OCI-LY3 (cell line): Measurements from ENCODE around the gene MPPED1.

Experiments used
- H2AFZ ChIP-seq: fragments of 200-600, 300-600 bp; shearing (Covaris generic); 2 replicates; pipeline ENCODE4 v1.6.0; 2014; ENCODE audit warnings: antibody characterized with exemption, low read depth, low read length
- H3K27ac ChIP-seq: fragments of 200-600, 300-600 bp; sonication (generic); 2 replicates; pipeline ENCODE4 v1.5.1; 2014; ENCODE audit warnings: mild to moderate bottlenecking, low read length, moderate library complexity, mixed read lengths
- H3K27me3 ChIP-seq: fragments of 200-600, 300-600 bp; sonication (generic); 2 replicates; pipeline ENCODE4 v1.6.1; 2014; ENCODE audit warnings: low read depth, low read length, mixed read lengths
- H3K36me3 ChIP-seq: fragments of 200-600, 300-600 bp; sonication (generic); replicated peaks from 2 replicates; pipeline ENCODE3; 2014; ENCODE audit warnings: low read depth, low read length, mixed read lengths
- H3K4me1 ChIP-seq: fragments of 300-600, 200-600 bp; sonication (generic); 2 replicates; pipeline ENCODE4 v1.6.1; 2014; ENCODE audit warnings: low read length, mixed read lengths
- H3K4me2 ChIP-seq: fragments of 200-600, 300-600 bp; sonication (generic); 2 replicates; pipeline ENCODE4 v1.6.1; 2014; ENCODE audit warnings: low read length, mixed read lengths
- H3K4me3 ChIP-seq: fragments of 300-600, 200-600 bp; sonication (generic); 2 replicates; pipeline ENCODE4 v1.5.1; 2014; ENCODE audit warnings: antibody characterized with exemption, mild to moderate bottlenecking, low read length, moderate library complexity
- H3K79me2 ChIP-seq: fragments of 300-600, 200-600 bp; shearing (Covaris generic); 2 replicates; pipeline ENCODE4 v1.6.1; 2014; ENCODE audit warnings: mild to moderate bottlenecking, low read length, mixed read lengths
- H3K9ac ChIP-seq: fragments of 300-600, 200-600 bp; shearing (Covaris generic); 2 replicates; pipeline ENCODE4 v1.6.0; 2014; ENCODE audit warnings: mild to moderate bottlenecking, low read length, moderate library complexity
- H3K9me3 ChIP-seq: fragments of 200-600, 300-600 bp; shearing (Covaris generic); 2 replicates; pipeline ENCODE4 v1.6.1; 2014; ENCODE audit warnings: low read length, mixed read lengths; ENCODE audit not compliant: insufficient read depth
- H4K20me1 ChIP-seq: fragments of 200-600, 300-600 bp; sonication (generic); 2 replicates; pipeline ENCODE4 v1.6.1; 2016; ENCODE audit warnings: low read length, mixed read lengths; ENCODE audit not compliant: insufficient read depth
- CTCF ChIP-seq: fragments of 200-600, 300-600 bp; sonication (generic); IDR thresholded peaks from 2 replicates; pipeline ENCODE4 v1.5.1; 2014; ENCODE audit warnings: antibody characterized with exemption, low read length, low read depth
- EZH2phosphoT487 ChIP-seq: fragments of 200-600 bp; shearing (Covaris generic); IDR thresholded peaks from 2 replicates; pipeline ENCODE4 v1.6.1; 2018; ENCODE audit warnings: antibody characterized with exemption, mixed run types, low read depth

Gene MPPED1

GRCh38 chr22:43491737-43492136, 79.9 kb downstream of the MPPED1 start:
- Histone ChIP-seq H4K20me1 (no peaks in the 10 kb centered on the region), H3K4me3 (no peak overlapping the region), H3K79me2 (no peaks in the 10 kb centered on the region), H3K27ac (no peak overlapping the region), H3K4me1 (no peaks in the 10 kb centered on the region), H2AFZ (no peak overlapping the region), H3K27me3 (no peaks in the 10 kb centered on the region), H3K36me3 (no peaks in the 10 kb centered on the region), H3K4me2 (no peak overlapping the region), H3K9ac (no peak overlapping the region), H3K9me3 (no peaks in the 10 kb centered on the region)
- no peak for TF ChIP-seq EZH2phosphoT487

GRCh38 chr22:43493297-43493696, 81.5 kb downstream of the MPPED1 start:
- Histone ChIP-seq H3K9ac (no peak overlapping the region), H4K20me1 (no peaks in the 10 kb centered on the region), H3K36me3 (no peaks in the 10 kb centered on the region), H3K9me3 (no peaks in the 10 kb centered on the region), H3K79me2 (no peaks in the 10 kb centered on the region), H3K27ac (no peak overlapping the region), H3K4me2 (no peak overlapping the region), H3K4me3 (no peak overlapping the region), H2AFZ (no peak overlapping the region), H3K4me1 (no peaks in the 10 kb centered on the region), H3K27me3 (no peaks in the 10 kb centered on the region)
- TF ChIP-seq CTCF, result no peak
- TF ChIP-seq EZH2phosphoT487, result no peak

GRCh38 chr22:43497956-43498855, 86.4 kb downstream of the MPPED1 start:
- Histone ChIP-seq H3K27me3 (no peaks in the 10 kb centered on the region), H2AFZ (no peak overlapping the region), H3K4me1 (no peaks in the 10 kb centered on the region), H3K36me3 (no peaks in the 10 kb centered on the region), H3K9me3 (no peaks in the 10 kb centered on the region), H4K20me1 (no peaks in the 10 kb centered on the region), H3K79me2 (no peaks in the 10 kb centered on the region), H3K4me3 (no peak overlapping the region), H3K27ac (no peak overlapping the region), H3K4me2 (no peak overlapping the region), H3K9ac (no peak overlapping the region)
- no peak for TF ChIP-seq EZH2phosphoT487
- no peak for TF ChIP-seq CTCF

- Histone ChIP-seq H3K4me2 (no peak overlapping the region), H3K27me3 (no peaks in the 10 kb centered on the region), H3K36me3 (no peaks in the 10 kb centered on the region), H4K20me1 (no peaks in the 10 kb centered on the region), H3K4me1 (no peaks in the 10 kb centered on the region), H3K9ac (no peak overlapping the region), H3K9me3 (no peaks in the 10 kb centered on the region), H2AFZ (no peak overlapping the region), H3K4me3 (no peak overlapping the region), H3K27ac (no peak overlapping the region), H3K79me2 (no peaks in the 10 kb centered on the region)
- TF ChIP-seq EZH2phosphoT487, result no peak
- TF ChIP-seq CTCF, result no peak
Observed at GRCh38 chr22:43498856-43499253, 87.0 kb downstream of the MPPED1 start.
